SHP77 treated with DMSO at 0.1 percent for 48 hours (cell line): Measurements from ENCODE around the gene MTIF3.
"Not testable (repeated sequence)": the region's sequence is repeated elsewhere in the genome, so short reads cannot be mapped to it uniquely, and the experiment has no call there.

ENCODE experiments used
- DNase-seq: peaks from one replicate; lab custom pipeline; 2025; lab: John Stamatoyannopoulos, UW

Gene MTIF3

DNA sequence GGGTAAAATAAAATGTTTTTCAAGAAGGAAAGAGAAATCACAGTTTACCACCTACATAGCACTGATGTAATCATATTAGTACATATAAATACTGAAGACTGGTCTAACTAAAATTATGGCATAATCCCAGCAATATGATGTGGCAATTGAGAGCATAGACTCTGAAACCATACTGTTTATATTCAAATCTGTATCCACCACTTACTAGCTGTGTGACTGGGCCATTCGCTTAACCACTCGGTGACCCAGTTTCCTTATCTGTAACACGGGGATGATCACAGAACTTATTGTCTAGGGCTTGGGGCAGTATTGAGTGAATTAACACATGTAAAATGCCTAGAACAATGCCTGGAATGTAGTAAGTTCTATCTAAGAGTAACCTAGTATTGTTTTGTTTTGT is 39.0 kb downstream of the MTIF3 start:
- no peak for DNase-seq

DNA sequence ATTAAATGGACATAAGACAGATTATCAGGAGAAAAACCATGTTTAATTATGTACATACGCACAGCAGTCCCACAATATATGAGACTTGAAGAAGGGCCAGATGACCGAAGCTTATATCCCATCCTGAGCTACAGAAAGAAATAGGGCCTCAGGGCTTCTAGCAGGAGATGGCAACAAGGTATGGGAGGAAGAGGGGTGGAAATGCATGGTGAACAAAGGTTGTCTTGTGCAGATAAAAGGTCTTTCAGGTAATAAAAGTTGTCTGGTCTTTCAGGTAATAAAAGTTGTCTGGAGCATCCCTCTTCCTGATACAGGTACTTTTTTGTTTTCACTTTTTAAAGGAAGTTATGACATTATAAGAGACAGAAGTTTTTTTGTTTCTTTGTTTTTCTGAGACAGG is 41.4 kb downstream of the MTIF3 start:
- no peak for DNase-seq

DNA sequence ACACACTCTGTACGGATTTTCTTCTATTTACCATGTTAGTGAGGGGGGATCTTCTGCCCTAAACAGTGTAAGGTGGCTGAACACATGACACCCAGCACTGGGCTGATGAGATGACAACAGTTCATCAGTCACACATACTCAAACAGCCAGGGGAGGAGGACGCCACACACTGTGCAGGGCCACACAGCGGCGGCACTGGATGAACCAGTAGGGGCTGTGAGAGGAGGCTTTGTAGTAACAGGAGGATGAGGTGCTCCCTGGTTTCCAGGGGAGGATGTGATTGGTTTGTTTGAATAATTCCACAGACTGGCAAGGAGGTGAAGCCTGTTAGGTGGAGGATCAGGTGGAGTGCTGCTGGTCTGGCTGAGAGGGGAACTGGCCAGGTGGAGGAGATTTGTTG is 42.3 kb downstream of the MTIF3 start:
- DNase-seq = no peak

DNA sequence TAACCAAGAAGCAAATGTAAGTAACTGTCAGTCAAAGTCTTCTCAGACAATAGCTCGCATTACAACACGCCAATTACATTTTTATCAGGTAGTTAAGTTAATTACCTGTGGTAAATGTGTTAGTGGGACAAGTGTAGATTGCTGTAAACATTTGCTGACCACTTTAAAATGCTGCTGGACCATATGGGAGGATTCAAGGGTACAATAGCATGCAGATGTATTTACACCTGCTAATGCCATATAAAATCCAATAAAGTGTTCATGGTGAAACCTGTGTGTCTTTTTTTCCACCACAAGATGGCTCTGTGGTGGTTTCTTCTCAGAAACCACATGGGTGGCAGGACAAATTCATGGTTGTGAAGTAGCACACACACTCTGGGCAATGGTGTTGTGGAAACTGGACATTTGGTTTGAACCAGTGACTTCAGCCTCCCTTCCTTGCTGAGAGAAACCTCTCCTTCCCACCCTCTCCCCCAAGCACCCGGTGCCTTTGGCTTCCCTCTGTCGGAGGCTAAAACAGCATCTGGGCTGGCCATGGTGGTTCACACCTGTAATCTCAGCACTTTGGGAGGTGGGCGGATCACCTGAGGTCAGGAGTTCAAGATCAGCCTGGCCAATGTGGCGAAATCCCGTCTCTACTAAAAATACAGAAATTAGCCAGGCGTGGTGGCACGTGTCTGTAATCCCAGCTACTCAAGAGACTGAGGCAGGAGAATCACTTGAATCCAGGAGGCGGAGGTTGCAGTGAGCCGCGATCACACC is 44.0 kb downstream of the MTIF3 start:
- DNase-seq = no peak

DNA sequence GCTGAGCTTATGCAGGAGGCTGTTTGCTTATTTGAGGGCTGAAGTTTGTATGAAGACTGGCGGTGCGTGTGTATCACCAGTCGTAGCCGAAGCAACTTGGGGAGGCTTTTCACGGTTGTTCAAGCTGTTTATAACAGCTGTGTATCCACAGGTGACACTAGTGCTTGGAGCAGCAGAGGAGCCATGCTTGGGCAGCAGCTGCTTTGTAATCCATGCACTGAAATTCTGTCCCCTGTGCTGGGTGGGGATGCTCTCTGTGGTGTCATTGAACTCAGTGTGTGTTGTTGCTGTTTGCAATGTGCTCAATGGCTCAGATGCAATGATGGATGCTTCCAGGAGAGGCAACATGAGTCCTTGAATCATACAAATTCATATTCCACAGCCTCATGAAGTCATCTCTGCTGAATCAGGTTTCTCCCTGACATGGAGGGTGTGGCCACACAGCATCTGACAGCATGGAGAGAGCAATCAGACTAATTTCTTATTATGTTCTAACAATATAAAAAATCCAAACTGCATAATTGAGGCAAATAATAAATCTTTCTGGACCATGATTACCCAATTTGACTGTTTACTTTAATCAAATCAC is 44.7 kb downstream of the MTIF3 start:
- DNase-seq = no peak

DNA sequence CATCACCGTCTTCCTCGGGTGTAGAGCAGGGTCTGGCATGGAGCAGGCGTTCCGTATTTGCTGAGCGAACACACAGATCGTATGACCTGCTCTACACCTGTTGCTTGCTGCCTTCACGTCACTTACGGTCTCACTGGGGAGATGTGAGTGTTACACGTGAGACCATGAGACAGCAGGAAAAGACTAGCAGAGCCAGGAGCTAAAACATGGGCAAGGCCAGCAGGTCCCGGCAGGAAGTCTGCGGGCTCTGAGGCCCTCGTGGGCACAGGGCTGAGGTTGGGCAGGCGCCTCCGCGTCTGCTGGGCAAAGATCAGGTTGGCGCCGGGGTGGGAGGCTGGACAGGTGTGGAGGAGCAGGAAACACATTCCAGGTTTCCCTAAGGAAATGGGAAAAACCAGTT is 45.7 kb downstream of the MTIF3 start:
- no peak for DNase-seq

DNA sequence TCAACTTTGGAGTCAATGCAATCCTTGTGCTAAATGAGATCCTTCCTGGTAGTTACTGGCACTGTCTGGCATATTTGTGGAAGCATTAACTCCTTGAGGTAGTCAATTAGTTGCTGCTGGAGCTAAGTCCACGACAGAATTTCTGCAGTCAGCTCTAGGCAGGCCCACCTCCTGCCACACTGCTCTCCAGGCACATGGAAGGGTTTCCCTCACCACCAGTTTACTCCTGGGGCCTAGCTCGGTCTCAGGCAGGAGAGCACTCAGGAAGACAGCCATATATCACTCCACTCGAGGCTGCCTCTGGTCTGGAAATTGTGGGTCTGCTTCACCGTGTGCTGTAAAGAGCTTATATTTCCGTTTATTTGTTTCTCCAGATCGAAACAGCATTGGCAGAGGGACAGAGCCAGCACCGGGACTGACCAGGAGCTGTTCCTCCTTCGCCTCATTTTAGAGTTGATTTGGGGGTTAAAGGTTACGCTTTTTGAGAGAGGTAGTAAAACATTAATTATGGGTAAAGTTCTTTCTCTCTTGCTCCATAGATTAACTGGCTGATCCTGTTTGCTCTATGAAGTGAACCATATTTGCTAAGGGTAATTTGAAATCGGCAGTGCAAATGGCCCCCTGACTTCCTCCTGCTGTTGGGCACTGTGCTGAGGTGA is 46.5 kb downstream of the MTIF3 start:
- no peak for DNase-seq

DNA sequence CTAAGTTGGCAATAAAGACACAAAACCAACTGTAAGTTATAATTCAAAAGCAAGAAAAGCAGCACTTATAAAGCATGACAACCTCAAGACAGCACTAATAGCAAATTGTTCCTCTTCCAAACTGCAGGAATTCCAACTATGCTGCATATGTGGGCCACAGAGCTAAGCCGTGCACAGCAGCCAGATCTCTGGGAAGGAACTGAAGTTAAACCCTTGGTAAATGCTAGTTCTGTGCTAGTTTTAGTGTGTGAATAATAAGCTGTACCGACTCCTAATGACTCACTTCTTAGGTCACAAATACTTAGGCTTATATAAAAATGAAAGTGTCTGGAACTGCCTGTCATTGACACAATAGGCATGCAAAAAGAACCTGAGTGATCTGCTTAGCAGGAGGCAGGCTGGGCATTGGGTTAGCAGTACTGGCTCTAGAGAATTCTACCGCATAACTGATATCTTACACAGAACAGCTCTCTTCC is 47.1 kb downstream of the MTIF3 start:
- no peak for DNase-seq

DNA sequence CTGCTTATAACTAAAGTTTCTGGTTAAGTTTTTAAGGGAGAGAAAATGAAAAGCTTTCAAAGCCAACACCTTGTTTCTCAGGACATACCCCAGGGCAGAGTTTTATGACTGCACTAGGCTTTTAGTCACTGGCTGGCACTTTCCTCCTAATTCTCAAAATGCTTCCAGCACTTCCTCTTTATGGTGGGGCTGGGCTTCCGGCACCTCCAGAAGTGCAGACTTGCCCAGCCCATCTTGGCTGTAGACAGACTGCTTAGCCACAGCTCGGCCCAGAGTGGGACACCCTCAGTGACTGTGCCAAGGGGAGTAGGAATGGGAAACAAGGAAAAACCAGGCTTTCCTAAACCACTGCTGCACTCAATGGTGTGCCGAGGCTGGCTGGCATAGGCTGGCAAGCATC is 49.2 kb downstream of the MTIF3 start:
- no peak for DNase-seq

DNA sequence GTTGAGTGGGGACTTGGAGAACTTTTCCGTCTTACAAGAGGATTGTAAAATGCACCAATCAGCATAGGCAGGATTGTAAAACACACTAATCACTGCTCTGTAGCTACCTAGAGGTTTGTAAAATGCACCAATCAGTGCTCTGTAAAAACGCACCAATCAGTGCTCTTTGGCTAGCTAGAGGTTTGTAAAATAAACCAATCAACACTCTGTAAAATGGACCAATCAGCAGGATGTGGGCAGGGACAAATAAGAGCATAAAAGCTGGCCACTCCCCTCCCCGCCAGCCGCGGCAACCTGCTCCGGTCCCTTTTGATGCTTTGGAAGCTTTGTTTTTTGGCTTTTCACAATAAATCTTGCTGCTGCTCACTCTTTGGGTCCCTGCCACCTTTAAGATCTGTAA is 50.0 kb downstream of the MTIF3 start:
- not testable (repeated sequence) for DNase-seq

DNA sequence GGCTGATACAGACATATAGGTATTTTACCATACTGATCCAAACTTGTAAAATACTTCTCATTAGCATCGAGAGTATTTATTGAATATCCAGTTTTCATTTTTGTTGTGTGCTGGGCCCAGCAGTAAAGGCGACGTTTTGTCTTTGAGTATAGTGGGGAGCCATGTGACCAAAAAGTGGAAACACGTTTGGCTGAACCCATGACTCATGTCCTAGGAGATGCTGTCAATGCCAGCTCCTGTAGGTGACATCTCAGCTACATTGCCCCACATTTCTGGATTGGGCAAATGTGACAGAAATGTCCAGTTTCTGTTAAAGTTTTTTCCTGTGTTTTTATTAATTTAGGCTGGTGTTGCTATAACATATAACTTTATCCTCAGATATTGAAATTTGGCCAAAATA is 52.0 kb downstream of the MTIF3 start:
- no peak for DNase-seq

DNA sequence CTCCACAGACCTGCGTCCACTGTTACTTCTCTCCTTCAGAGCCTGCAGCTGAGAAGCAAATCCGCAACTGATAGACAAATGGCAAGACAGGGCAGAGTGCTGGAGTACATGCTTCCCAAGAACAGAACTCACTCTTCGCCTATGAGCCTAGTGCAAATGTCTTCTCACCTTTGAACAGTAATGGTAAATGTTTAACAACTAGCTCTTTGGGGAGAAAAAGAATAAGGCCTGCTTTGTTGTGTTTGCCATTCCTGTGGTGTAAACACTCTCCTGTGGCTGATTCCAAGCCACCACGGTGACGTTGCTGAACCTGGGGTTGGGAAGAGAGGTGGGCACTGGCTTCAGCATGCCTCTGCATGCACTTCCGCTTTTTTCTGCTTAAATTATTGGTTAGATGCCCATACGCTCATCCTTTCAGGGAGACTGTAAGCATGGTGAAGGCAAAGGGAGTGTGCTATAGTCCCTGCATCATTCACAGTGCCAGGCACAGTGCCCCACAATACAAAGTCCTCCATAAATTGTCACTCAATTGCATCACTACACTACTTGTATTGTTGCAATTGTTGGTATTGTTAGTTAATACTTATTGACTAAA is 54.0 kb downstream of the MTIF3 start:
- no peak for DNase-seq

DNA sequence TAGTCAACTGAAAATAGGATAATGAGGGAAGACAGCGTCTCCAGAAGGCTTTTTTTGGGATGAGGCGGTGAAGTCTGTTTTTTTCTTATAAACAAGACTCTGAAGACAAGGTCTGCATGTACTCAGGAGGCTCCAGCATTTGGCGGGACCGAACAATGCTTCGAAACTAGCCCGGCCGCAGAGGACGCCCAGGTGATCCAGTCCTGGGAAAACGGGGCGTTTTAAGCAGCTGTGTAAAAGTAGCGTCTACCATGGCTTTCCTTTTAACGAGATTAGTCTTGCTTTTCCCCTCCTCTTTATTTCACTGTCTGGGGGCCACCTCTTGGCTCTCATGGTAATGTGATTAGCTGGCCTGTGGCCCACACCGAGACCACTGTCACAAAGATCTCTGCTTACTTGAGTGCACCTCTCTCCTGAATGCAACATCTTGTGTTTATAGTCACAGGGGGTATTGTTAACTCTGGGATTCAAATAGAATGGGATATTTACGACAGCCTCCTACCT is 55.3 kb downstream of the MTIF3 start:
- no peak for DNase-seq

DNA sequence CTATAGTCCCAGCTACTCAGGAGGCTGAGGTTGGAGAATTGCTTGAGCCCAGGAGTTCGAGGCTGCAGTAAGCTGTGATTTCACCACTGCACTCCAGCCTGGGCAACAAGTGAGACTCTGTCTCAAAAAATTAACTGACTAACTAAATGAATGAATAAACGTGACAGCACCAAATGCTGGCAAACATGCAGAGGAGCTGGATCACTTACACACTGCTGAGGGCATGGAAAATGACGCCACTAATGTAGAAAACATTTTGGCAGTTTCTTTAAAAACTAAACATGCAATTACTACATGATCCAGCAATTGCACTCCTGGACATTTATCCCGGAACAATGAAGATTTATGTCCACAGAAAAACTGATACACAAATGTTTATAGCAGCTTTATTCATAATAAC is 57.3 kb downstream of the MTIF3 start:
- no peak for DNase-seq

DNA sequence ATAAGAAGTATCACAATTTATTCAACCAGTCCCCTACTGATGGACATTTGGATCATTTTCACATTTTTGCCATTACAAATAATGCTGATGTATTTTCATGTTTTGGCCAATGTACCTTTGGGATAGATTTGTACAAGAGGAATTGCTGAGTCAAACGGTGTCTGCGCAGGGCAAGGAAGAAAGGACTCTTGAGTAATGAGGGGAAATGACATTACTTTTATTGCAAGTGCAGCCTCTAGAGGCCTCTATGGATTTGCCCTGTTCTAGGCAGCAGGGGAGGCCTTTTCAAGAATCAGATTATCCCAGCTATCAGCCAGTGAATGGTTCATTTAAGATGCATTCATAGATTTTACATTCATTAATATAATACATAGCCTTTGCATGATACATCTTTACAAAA is 58.9 kb downstream of the MTIF3 start:
- DNase-seq = no peak

DNA sequence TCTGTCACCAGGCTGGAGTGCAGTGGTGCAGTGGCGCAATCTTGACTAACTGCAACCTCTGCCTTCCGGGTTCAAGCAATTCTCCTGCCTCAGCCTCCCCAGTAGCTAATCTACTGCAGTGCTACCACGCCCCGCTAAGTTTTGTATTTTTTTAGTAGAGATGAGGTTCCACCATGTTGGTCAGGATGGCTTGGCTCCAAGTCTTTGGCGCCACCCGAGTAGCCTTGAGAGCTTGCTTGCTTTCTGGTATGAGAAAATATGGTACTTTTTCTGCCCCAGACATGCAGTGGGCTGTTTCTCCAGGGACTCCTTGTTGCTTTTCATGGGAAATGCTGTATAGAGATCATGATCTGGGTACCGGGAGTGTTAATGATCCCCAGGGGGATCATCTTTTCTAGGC is 60.5 kb downstream of the MTIF3 start:
- no peak for DNase-seq

DNA sequence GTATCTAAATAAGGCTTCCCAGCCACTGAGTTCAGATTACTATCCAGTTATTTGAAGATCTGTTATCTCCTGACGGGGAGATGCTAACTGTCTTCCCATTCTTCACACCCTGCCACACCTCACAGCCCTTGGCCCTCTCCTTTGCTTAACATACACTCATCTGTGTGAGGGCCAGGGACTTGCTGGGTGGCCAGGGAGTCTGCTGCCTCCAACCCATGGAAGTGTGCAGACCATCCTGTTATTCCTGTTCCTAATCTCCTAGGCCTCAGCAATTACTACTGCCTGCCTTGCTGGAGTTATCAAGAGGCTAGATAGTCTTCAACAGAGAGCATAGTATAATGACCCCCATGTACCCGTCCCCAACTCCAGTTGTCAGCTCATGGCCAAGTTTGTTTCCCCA is 62.1 kb downstream of the MTIF3 start:
- no peak for DNase-seq
